Retinal pigment epithelial cell (primary cell): ENCODE measurements around the gene SHFL.

Experiments
- DNase-seq: peaks from one replicate; pipeline ENCODE4 v3.0.0-alpha.2; 2010; ENCODE audit warnings: low read depth
- H3K4me3 ChIP-seq: 2 replicates; pipeline ENCODE4 v1.5.1; 2011; ENCODE audit warnings: mild to moderate bottlenecking, low read length, control low read depth, moderate library complexity
- CTCF ChIP-seq: conservative IDR thresholded peaks from 2 replicates; pipeline ENCODE4 v1.5.1; 2011; ENCODE audit warnings: low read depth, low read length, control low read depth, inconsistent platforms

Gene SHFL

DNA sequence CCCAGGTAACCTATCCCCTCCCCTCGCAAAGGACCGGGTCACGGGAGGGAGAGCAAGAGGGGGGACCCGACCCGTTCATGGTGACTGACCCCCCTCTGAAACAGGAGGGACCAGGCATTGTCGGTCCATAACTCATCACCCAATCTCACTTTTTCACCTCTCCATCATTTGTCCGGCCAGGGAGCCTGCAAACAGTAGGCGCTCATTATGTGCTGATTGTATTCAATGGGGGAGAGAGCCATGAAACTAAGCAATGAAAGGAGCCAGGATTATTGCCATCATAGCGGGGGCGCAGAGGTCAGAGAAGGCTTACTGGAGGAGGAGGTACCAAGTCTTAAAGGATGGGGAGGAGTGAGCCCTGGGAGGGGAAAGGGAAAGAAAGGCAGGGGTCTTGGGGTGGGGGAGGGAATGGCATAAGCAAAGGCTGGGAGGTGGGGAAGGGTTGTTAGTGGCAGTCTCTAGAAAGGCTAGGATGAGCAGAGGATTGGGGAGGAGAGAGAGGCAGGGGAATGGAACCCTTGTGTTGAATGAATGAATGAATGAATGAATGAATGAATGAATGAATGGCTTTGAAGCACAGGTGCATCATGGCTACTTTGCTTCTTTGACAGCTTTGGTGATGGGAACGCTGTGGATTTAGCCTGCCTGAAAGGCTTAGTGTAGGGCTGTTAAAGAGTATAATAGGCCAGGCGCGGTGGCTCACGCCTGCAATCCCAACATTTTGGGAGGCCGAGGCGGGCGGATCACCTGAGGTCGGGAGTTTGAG is 1.4 kb downstream of the SHFL start:
- no peak for DNase-seq
- no peak overlapping the region for H3K4me3 ChIP-seq
- TF ChIP-seq CTCF, result no peak

DNA sequence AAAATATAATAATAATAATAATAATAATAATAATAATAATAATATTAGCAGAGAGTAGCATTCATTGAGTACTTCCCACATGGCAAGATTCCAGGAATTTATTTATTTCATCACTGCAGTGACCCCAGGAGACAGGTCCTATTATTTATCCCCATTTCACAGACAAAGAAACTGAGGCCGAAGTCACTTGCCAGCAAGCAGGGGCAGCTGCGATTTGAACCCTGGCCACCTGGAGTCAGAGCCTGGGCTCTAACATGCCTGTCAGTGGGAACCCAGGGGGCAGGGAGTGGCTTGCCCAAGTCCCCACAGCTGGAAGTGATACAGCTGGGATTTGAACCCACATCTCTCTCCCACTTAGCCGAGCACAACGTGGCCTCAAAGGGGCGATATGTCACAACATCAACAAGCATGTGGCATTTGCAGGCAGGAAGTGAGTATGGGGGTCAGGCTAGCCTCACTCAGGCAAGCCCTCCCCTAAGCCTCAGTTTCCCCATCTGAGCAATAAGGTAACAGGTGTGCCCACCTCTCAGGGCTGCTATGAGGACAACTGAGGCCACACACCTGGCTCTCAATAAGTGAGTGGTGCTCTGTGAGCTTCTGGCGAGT is 2.9 kb downstream of the SHFL start:
- no peak for DNase-seq
- H3K4me3 ChIP-seq, result no peak overlapping the region
- no peak for TF ChIP-seq CTCF

GRCh38 chr19:10089801-10090375 is 3.8 kb downstream of the SHFL start:
- no peak for TF ChIP-seq CTCF
- no peak overlapping the region for H3K4me3 ChIP-seq
- DNase-seq, result no peak

DNA sequence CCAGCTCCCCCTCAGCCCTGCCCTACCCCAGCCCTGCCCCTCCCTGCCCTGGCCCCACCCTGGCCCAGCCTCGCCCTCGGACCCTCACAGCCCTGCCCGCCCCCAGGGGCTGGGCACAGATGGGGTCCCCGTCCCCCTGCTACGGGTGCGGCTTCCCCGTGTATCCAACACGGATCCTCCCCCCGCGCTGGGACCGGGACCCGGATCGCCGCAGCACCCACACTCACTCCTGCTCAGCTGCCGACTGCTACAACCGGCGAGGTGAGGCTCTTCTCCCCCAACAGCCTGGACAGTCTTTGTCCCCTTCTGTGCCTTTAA is 5.2 kb downstream of the SHFL start:
- H3K4me3 ChIP-seq, result no peak overlapping the region
- no peak for DNase-seq
- TF ChIP-seq CTCF, result no peak

GRCh38 chr19:10091895-10092641 is 6.0 kb downstream of the SHFL start:
- DNase-seq, result no peak
- no peak overlapping the region for H3K4me3 ChIP-seq
- TF ChIP-seq CTCF, result no peak

DNA sequence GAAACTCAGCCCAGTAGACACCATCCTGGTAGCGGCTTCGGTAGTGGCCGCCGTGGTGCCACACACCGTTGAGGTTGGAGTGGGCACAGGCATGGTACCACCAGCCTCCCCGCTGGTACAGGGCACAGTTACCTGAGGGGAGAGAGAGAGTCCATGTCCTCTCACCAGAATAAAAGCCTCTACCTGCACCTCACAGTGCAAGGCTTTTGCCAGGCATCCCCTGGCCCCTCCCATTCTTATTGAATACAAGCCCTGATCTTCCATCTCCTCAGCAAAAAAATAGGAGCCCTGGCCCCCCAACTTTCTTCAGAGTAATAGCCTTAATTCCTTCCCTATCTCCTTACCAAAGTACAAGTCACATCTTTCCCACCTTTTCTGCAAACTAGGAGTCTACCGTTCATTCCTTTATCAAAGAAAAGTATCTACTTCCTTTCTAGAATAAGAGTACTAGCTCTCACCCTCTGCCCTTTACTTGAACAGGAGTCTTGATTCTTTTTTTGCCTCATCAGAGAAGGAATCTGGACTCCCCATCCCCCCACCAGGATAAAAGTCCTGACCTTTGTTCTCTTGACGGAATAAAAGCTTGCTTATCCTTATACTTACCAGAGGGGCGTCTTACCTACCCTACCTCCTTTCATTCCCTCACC is 6.7 kb downstream of the SHFL start:
- no peak overlapping the region for H3K4me3 ChIP-seq
- no peak for DNase-seq
- TF ChIP-seq CTCF, result no peak
